T-cell (primary cell): ENCODE data around the gene ST8SIA5. TPM values are rescaled to one million over a fixed set of nuclear protein-coding genes. Genes with fewer than 3 reads are reported as not detected.

ENCODE experiments used
- ATAC-seq, 4 experiments: fragments of 200-7000 bp in 3 of 4; fragments of 150-1000 bp in 1 of 4; cut with Tn5 transposase; replicated peaks in 1 of 4; 1 replicate in 3 of 4; 2 replicates in 1 of 4; pipeline ENCODE4 v1.10.0; 2021; ENCODE audit warnings: moderate library complexity in 3 of 4, mild to moderate bottlenecking in 2 of 4, moderate number of reproducible peaks in 1 of 4
- CTCF ChIA-PET, 2 donors: fragments of 300-600 bp; sonication (Branson Sonifier 250); formaldehyde crosslinking; loops; one replicate each; lab custom pipeline; 2022; ENCODE audit warnings: antibody characterized with exemption in 2 of 2; lab: Charles Lee
- POLR2A ChIA-PET, 2 donors: fragments of 300-600 bp; sonication (Branson Sonifier 250); formaldehyde crosslinking; loops; one replicate each; lab custom pipeline; 2022; ENCODE audit warnings: antibody characterized with exemption in 2 of 2; lab: Charles Lee
- DNase-seq, 35 experiments: peaks; one replicate each; pipeline versions ENCODE4 v3.0.0 to v3.0.0-alpha.2; 2013 to 2023
- H3K27ac ChIP-seq: one replicate; pipeline ENCODE4 v1.5.1; 2013; ENCODE audit warnings: low read length
- H3K27me3 ChIP-seq, 2 experiments: replicated peaks in 1 of 2; 1 replicate in 1 of 2; 2 replicates in 1 of 2; pipeline versions ENCODE4 v1.6.1 to v1.7.0; 2013; ENCODE audit warnings: low read length in 1 of 2, mixed read lengths in 1 of 2; ENCODE audit not compliant: control insufficient read depth in 2 of 2, insufficient read depth in 2 of 2; ENCODE audit errors: extremely low read depth in 1 of 2
- H3K36me3 ChIP-seq, 2 donors: 1 replicate in 1 of 2; 2 replicates in 1 of 2; pipeline versions ENCODE4 v1.6.1 to v1.7.0; 2013; ENCODE audit warnings: low read length in 1 of 2; ENCODE audit not compliant: control insufficient read depth in 2 of 2, insufficient read depth in 1 of 2; ENCODE audit errors: extremely low read depth in 1 of 2
- H3K4me1 ChIP-seq, 2 experiments: 1 replicate in 1 of 2; 2 replicates in 1 of 2; pipeline versions ENCODE4 v1.6.1 to v1.7.0; 2013; ENCODE audit warnings: low read length in 2 of 2, mixed read lengths in 1 of 2; ENCODE audit not compliant: insufficient read depth in 2 of 2, control insufficient read depth in 1 of 2; ENCODE audit errors: extremely low read depth in 1 of 2
- H3K4me3 ChIP-seq, 2 donors: 1 replicate in 1 of 2; 2 replicates in 1 of 2; pipeline versions ENCODE4 v1.5.1 to v1.7.0; 2013; ENCODE audit warnings: mild to moderate bottlenecking in 2 of 2, low read length in 1 of 2, moderate library complexity in 1 of 2; ENCODE audit not compliant: control insufficient read depth in 1 of 2; ENCODE audit errors: extremely low read depth in 1 of 2
- H3K9me3 ChIP-seq: 2 replicates; pipeline ENCODE4 v1.7.0; 2013
- H3K27ac Mint-ChIP-seq, 2 donors: one replicate each; pipeline ENCODE4 v1.8.0; 2020 to 2021; ENCODE audit warnings: mild to moderate bottlenecking in 2 of 2, mixed read lengths in 2 of 2
- H3K27me3 Mint-ChIP-seq, 2 donors: one replicate each; pipeline ENCODE4 v1.8.0; 2021 to 2022; ENCODE audit warnings: mixed read lengths in 2 of 2
- H3K36me3 Mint-ChIP-seq: one replicate; pipeline ENCODE4 v1.8.0; 2021; ENCODE audit warnings: mixed read lengths
- H3K4me1 Mint-ChIP-seq, 3 donors: one replicate each; pipeline ENCODE4 v1.8.0; 2020 to 2022; ENCODE audit warnings: mixed read lengths in 3 of 3, mild to moderate bottlenecking in 1 of 3
- H3K4me3 Mint-ChIP-seq, 3 donors: one replicate each; pipeline ENCODE4 v1.8.0; 2020 to 2022; ENCODE audit warnings: mild to moderate bottlenecking in 3 of 3, mixed read lengths in 3 of 3, moderate library complexity in 3 of 3
- H3K9me3 Mint-ChIP-seq, 3 donors: one replicate each; pipeline ENCODE4 v1.8.0; 2020 to 2022; ENCODE audit warnings: mixed read lengths in 3 of 3
- WGBS: methylation state at CpG from one replicate; pipeline ENCODE4 v1.1.5; 2013; ENCODE audit warnings: missing lambda C conversion rate; ENCODE audit not compliant: insufficient coverage; 5-methylcytosine and 5-hydroxymethylcytosine counted together
- total RNA-seq, 35 experiments: library from RNA in 6 of 35; stranded (reverse) in 6 of 35; fragments of 120-200 nt in 1 of 35; gene quantifications; one replicate each; pipeline versions ENCODE4 v1.2.1 to v1.2.4 and lab custom pipeline; 2013 to 2026

ST8SIA5 gene
- total RNA-seq, 5 donors from 2014 or later (not counting 1 experiment from before 2014, with no cell fraction given) = 0.09 to 0.28 TPM; not detected in 3

DNA sequence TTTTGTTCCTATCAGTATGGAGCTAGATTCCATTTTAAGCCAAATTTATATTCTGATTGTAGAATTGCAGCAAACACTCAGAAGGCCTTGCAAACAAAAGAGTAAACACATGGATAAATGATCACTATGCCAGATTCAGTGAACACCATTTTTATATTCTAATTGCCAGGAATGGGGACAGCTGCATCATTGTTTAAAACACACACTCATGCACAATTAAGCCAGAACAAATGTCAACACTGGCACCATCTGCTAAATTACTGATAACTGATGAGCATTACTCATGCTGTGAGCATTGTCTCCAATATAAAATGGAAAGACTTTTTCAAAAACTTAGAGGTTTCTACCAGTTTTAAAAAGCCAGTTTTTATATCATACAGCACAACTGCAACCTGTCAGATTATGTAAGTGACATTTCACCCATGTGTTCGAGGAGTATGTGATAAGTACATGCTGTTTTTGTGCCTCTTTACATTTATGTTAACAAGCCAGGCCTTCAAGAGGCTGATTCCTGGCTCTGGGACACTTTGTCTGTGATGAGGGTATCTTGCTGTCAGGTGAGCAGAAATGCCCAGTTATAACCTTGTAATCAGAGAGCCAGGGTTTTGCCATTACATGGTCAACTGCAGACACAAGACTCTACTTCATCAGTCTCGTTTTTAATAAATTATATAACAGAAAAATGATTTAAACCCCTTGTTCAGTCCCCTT is 4.4 kb upstream of the ST8SIA5 start:
- peaks cover 0 to 10% of the 10 kb centered on the region in 2 experiments for H3K4me1 ChIP-seq
- WGBS = no CpG with 5 or more reads among the region's 2 CpGs
- Mint-ChIP-seq H3K36me3 (no peaks in the 10 kb centered on the region), H3K4me1 (peaks cover 0 to 9% (median 8%) of the 10 kb centered on the region in 3 donors), H3K4me3 (no peak overlapping the region), H3K9me3 (no peaks in the 10 kb centered on the region), H3K27ac (no peak overlapping the region), H3K27me3 (peaks cover 54 to 68% of the 10 kb centered on the region in 2 donors)
- H3K4me3 ChIP-seq = no peak overlapping the region
- CTCF ChIA-PET = no interaction called here
- no peak for DNase-seq
- POLR2A ChIA-PET = interaction anchor here in 1 of 2 donors (0.5 kb wide), 1 partner anchor 652 kb away, joined by 5 read pairs; no protein-coding TSS in a partner anchor
- H3K27ac ChIP-seq = no peak overlapping the region
- no peaks in the 10 kb centered on the region for H3K9me3 ChIP-seq
- no peak for ATAC-seq
- peaks cover 16 to 22% of the 10 kb centered on the region in 2 experiments for H3K27me3 ChIP-seq
- no peaks in the 10 kb centered on the region for H3K36me3 ChIP-seq

- Mint-ChIP-seq H3K4me3 (no peak overlapping the region), H3K4me1 (peaks cover 0 to 18% (median 14%) of the 10 kb centered on the region in 3 donors), H3K27me3 (peaks cover 66 to 71% of the 10 kb centered on the region in 2 donors), H3K27ac (no peak overlapping the region), H3K9me3 (no peaks in the 10 kb centered on the region), H3K36me3 (no peaks in the 10 kb centered on the region)
- DNase-seq (no peak), ATAC-seq (no peak)
- WGBS = 38% methylated on average over 3 of the region's 6 CpGs
- CTCF ChIA-PET = no interaction called here
- Histone ChIP-seq H3K9me3 (no peaks in the 10 kb centered on the region), H3K4me1 (peaks cover 0 to 10% of the 10 kb centered on the region in 2 experiments), H3K27me3 (peaks cover 19 to 34% of the 10 kb centered on the region in 2 experiments), H3K4me3 (no peak overlapping the region), H3K27ac (no peak overlapping the region), H3K36me3 (no peaks in the 10 kb centered on the region)
- POLR2A ChIA-PET = no interaction called here
These were observed 3.0 kb upstream of the ST8SIA5 start for GRCh38 chr18:46759890-46760289.

- Histone ChIP-seq H3K4me1 (peaks cover 0 to 10% of the 10 kb centered on the region in 2 experiments), H3K27ac (no peak overlapping the region), H3K9me3 (no peaks in the 10 kb centered on the region), H3K4me3 (no peak overlapping the region), H3K36me3 (no peaks in the 10 kb centered on the region), H3K27me3 (peaks cover 19 to 46% of the 10 kb centered on the region in 2 experiments)
- POLR2A ChIA-PET = no interaction called here
- no peaks in the 10 kb centered on the region for H3K36me3 Mint-ChIP-seq
- peaks cover 62 to 73% of the 10 kb centered on the region in 2 donors for H3K27me3 Mint-ChIP-seq
- H3K4me1 Mint-ChIP-seq = peaks cover 6 to 26% (median 18%) of the 10 kb centered on the region in 3 donors
- DNase-seq = no peak
- ATAC-seq = no peak
- no peak overlapping the region for H3K27ac Mint-ChIP-seq
- WGBS = 9% methylated on average over 39 of the region's 41 CpGs
- H3K4me3 Mint-ChIP-seq = peak overlapping the region in 1 of 3 donors; percentile 18
- H3K9me3 Mint-ChIP-seq = no peaks in the 10 kb centered on the region
- CTCF ChIA-PET = no interaction called here
These were observed 761 bp downstream of the ST8SIA5 start for GRCh38 chr18:46756025-46756558.

DNA sequence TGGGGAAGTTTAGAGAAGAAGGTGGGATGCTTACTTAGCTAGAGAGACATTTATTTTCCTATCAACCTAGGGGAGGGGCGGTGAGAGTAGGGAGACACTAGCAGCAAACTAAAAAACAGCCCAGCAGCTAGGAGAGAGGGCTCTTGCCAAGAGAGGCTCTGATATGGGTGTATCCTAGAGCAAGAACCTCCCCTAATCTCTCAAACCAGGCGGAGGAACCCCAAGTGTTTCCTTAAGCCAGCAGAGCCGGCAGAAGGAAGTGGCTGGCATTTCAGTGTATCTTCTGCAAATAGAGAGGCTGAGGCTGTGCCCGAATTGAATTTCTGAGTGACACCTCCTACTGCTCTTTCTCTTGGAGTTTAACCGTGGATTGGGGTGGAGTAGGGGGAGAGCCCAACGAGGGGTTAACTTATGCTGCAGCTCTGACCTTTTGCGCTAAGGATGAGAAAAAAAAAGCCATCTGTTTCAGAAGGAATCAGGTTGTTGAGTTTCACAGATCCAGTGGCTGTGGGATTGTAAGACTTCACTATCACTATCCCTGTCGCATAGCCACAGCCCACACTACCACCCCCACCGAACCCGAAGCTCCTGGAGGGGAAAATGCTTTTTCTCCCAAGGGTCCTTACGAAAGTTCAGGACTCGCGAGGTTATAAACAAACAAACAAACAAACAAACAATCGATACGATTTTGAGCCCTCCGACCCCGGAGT is 1.4 kb downstream of the ST8SIA5 start:
- Mint-ChIP-seq H3K36me3 (no peaks in the 10 kb centered on the region), H3K4me1 (peaks cover 6 to 26% (median 18%) of the 10 kb centered on the region in 3 donors), H3K9me3 (no peaks in the 10 kb centered on the region), H3K4me3 (peak overlapping the region in 1 of 3 donors; percentile 18), H3K27me3 (peaks cover 61 to 74% of the 10 kb centered on the region in 2 donors), H3K27ac (no peak overlapping the region)
- WGBS = 21% methylated on average over 7 of the region's 17 CpGs
- POLR2A ChIA-PET = no interaction called here
- Histone ChIP-seq H3K4me1 (peaks cover 0 to 10% of the 10 kb centered on the region in 2 experiments), H3K4me3 (no peak overlapping the region), H3K27me3 (peaks cover 17 to 48% of the 10 kb centered on the region in 2 experiments), H3K27ac (no peak overlapping the region), H3K9me3 (no peaks in the 10 kb centered on the region), H3K36me3 (no peaks in the 10 kb centered on the region)
- DNase-seq (no peak), ATAC-seq (no peak)
- CTCF ChIA-PET = no interaction called here

DNA sequence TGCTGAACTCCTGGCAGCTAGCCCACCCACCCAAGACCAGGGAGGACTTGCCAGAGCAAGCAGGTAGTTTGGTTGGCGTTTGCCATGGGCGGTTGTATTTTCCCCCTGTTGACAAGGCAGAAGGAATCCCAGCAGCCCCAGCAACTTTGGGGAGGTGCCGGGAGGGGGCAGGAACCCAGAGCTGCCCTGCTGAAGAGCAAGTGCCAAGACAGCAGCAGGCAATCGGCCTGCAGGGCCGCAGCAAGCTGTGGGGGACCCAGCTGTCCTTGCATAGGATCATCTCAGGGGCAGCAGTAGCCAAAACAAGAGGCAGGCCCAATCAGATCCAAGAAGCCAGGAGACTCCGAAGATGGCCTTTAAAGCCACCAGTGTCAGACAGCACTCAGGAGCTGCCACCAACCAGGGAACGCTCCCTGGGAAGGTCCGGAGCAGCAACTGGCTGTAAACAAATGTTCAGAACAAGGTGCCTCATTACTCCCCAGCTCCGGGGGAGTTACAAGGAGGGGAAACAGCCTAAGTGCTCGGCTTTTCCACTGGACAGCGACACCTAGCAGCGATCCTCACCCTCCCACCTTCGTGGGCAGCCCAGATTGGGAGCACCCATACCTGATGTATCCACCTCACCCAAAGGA is 2.1 kb downstream of the ST8SIA5 start:
- Mint-ChIP-seq H3K27me3 (peaks cover 59 to 69% of the 10 kb centered on the region in 2 donors), H3K36me3 (no peaks in the 10 kb centered on the region), H3K9me3 (no peaks in the 10 kb centered on the region), H3K4me3 (peak overlapping the region in 1 of 3 donors; percentile 18), H3K4me1 (peaks cover 6 to 26% (median 18%) of the 10 kb centered on the region in 3 donors), H3K27ac (no peak overlapping the region)
- no peak for DNase-seq
- POLR2A ChIA-PET = no interaction called here
- WGBS = 69% methylated on average over 5 of the region's 13 CpGs
- Histone ChIP-seq H3K36me3 (no peaks in the 10 kb centered on the region), H3K9me3 (no peaks in the 10 kb centered on the region), H3K4me1 (peaks cover 0 to 10% of the 10 kb centered on the region in 2 experiments), H3K27me3 (peaks cover 12 to 46% of the 10 kb centered on the region in 2 experiments), H3K27ac (no peak overlapping the region), H3K4me3 (no peak overlapping the region)
- CTCF ChIA-PET = no interaction called here
- ATAC-seq = no peak

- Mint-ChIP-seq H3K4me1 (peaks cover 6 to 26% (median 18%) of the 10 kb centered on the region in 3 donors), H3K9me3 (no peaks in the 10 kb centered on the region), H3K36me3 (no peaks in the 10 kb centered on the region), H3K27ac (no peak overlapping the region), H3K27me3 (peaks cover 53 to 64% of the 10 kb centered on the region in 2 donors), H3K4me3 (no peak overlapping the region)
- CTCF ChIA-PET = no interaction called here
- no peak for ATAC-seq
- no peak for DNase-seq
- H3K27me3 ChIP-seq = peaks cover 11 to 46% of the 10 kb centered on the region in 2 experiments
- H3K4me3 ChIP-seq = no peak overlapping the region
- POLR2A ChIA-PET = no interaction called here
- no peak overlapping the region for H3K27ac ChIP-seq
- WGBS = no CpG with 5 or more reads among the region's 3 CpGs
- H3K4me1 ChIP-seq = peaks cover 0 to 10% of the 10 kb centered on the region in 2 experiments
- no peaks in the 10 kb centered on the region for H3K9me3 ChIP-seq
- no peaks in the 10 kb centered on the region for H3K36me3 ChIP-seq
These were observed 2.7 kb downstream of the ST8SIA5 start for GRCh38 chr18:46754188-46754587.
